Erythroblast (primary cell): ENCODE data around the gene SMAD1.

Experiments
- GATA1 ChIP-seq: IDR thresholded peaks from 2 replicates; pipeline ENCODE4 v1.6.1; 2011; ENCODE audit warnings: low read depth, mild to moderate bottlenecking, control low read depth, low read length, moderate library complexity
- POLR2A ChIP-seq: IDR thresholded peaks from 2 replicates; pipeline ENCODE4 v1.6.1; 2011; ENCODE audit warnings: mild to moderate bottlenecking, low read length

DNA sequence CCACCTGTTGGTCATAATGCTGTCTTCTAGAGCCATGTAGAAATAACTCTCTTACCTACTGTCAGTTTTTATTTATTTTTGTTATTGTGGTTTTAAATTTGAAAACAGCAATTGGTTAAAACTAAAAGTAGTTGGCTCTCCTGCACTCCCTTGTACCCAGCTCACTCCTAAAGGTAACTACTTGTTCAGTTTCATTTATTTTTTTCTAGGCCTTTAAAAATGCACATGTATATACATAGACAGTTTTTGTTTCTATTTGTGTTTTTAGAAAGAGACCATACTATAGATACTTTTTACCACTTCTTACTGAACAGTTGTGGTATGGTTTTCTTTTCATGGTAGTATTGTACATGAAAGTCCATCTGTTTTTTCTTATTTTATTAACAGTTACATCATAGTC lies 16.8 kb downstream of the SMAD1 start:
- no peak for TF ChIP-seq POLR2A
- TF ChIP-seq GATA1 = no peak
